ENCODE measurements around the gene MOXD1.
A peak's percentile ranks its signal among the peaks of the same experiment; 100 is the strongest.
"Not testable (repeated sequence)": the region's sequence is repeated elsewhere in the genome, so short reads cannot be mapped to it uniquely, and the experiment has no call there.

MOXD1 gene

DNA sequence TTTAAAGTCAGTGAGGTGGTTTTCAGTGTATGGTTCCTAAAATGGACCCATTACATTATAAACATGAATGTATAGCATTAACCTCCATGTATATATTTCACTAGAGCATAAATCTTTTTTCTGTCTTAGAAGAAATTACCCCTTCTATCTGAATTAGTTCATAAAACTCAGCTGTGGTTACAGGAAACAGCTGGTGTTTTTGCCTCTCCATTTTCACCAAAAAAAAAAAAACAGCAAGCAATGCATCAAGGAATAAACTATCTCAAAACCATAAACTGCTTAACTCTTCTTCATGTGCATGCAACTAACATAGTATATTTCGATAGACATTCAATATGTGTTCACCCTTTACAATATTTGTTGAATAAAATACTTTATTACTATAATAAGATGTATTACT lies 40.2 kb downstream of the MOXD1 start:
- H3K4me3 ChIP-seq (replicated peaks; ENCODE audit: low read depth, low read length) = no peak overlapping the region
- TF ChIP-seq, protein P1, sequence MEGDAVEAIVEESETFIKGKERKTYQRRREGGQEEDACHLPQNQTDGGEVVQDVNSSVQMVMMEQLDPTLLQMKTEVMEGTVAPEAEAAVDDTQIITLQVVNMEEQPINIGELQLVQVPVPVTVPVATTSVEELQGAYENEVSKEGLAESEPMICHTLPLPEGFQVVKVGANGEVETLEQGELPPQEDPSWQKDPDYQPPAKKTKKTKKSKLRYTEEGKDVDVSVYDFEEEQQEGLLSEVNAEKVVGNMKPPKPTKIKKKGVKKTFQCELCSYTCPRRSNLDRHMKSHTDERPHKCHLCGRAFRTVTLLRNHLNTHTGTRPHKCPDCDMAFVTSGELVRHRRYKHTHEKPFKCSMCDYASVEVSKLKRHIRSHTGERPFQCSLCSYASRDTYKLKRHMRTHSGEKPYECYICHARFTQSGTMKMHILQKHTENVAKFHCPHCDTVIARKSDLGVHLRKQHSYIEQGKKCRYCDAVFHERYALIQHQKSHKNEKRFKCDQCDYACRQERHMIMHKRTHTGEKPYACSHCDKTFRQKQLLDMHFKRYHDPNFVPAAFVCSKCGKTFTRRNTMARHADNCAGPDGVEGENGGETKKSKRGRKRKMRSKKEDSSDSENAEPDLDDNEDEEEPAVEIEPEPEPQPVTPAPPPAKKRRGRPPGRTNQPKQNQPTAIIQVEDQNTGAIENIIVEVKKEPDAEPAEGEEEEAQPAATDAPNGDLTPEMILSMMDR (IDR thresholded peaks at IDR 0.05; ENCODE audit: low read length, missing control alignments) = no peak
- no peak for DNase-seq (ENCODE audit: low read depth)

GRCh38 chr6:132359886-132360285 lies 41.4 kb downstream of the MOXD1 start:
- DNase-seq (ENCODE audit: low read depth) = no peak
- H3K4me3 ChIP-seq (replicated peaks; ENCODE audit: low read depth, low read length) = no peak overlapping the region
- TF ChIP-seq, protein P1 (IDR thresholded peaks at IDR 0.05; ENCODE audit: low read length, missing control alignments) = no peak

GRCh38 chr6:132357120-132357519 lies 44.2 kb downstream of the MOXD1 start:
- peak; percentile 72 for DNase-seq (ENCODE audit: low read depth)
- TF ChIP-seq, protein P1 (IDR thresholded peaks at IDR 0.05; ENCODE audit: low read length, missing control alignments) = no peak
- H3K4me3 ChIP-seq (replicated peaks; ENCODE audit: low read depth, low read length) = no peak overlapping the region

GRCh38 chr6:132354517-132355167 lies 46.6 kb downstream of the MOXD1 start:
- no peak overlapping the region for H3K4me3 ChIP-seq (replicated peaks; ENCODE audit: low read depth, low read length)
- TF ChIP-seq, protein P1 (IDR thresholded peaks at IDR 0.05; ENCODE audit: low read length, missing control alignments) = no peak
- peak; percentile 41 for DNase-seq (ENCODE audit: low read depth)

DNA sequence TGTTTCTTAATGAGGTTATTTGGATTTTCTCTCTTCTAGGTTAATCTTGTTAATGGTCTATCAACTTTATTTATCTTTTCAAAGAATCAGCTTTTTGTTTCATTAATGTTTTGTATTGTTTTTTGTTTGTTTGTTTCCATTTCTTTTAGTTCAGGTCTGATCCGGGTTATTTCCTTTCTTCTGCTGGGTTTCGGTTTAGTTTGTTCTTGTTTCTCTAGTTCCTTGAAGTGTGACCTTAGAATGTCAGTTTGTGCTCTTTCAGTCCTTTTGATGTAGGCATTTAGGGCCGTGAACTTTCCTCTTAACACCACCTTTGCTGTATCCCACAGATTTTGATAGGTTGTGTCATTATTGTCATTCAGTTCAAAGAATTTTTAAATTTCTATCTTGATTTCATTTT lies 49.3 kb downstream of the MOXD1 start:
- not testable (repeated sequence) for DNase-seq (ENCODE audit: low read depth); H3K4me3 ChIP-seq (replicated peaks; ENCODE audit: low read depth, low read length)

DNA sequence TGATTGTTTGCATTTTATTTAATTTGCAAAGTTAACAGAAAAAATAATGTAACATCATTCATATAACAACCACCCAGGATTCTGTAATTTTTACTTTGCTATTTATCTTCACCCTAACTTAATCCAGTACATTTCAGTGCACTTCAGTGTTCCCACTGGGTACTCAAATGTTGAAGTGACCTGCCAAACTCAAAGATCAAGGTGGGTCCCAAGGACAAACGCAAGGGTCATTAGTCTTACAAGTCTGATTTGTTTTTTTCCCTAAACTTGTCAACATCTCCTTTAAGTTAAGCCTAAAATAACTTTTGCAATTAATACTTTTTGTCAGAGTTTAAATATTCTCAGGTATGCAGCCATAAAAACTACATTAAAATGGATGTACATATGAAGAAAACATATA lies 53.0 kb downstream of the MOXD1 start:
- TF ChIP-seq, protein P1 (IDR thresholded peaks at IDR 0.05; ENCODE audit: low read length, missing control alignments) = no peak
- no peak for DNase-seq (ENCODE audit: low read depth)
- H3K4me3 ChIP-seq (replicated peaks; ENCODE audit: low read depth, low read length) = no peak overlapping the region

GRCh38 chr6:132344811-132345210 lies 56.5 kb downstream of the MOXD1 start:
- TF ChIP-seq, protein P1 (IDR thresholded peaks at IDR 0.05; ENCODE audit: low read length, missing control alignments) = no peak
- DNase-seq (ENCODE audit: low read depth) = no peak
- H3K4me3 ChIP-seq (replicated peaks; ENCODE audit: low read depth, low read length) = no peak overlapping the region

Measured in fibroblast of pulmonary artery (primary cell).